IPS-15b (cell line): ENCODE data around the gene SLC51B.
"Not testable (repeated sequence)": the region's sequence is repeated elsewhere in the genome, so short reads cannot be mapped to it uniquely, and the experiment has no call there.

Experiments
- H3K27me3 ChIP-seq: one replicate; pipeline ENCODE4 v1.6.1; 2013; ENCODE audit warnings: low read length; ENCODE audit not compliant: control insufficient read depth, insufficient read depth
- H3K36me3 ChIP-seq: one replicate; pipeline ENCODE4 v1.6.1; 2013; ENCODE audit warnings: low read length; ENCODE audit not compliant: control insufficient read depth, insufficient read depth
- H3K4me1 ChIP-seq: one replicate; pipeline ENCODE4 v1.6.1; 2013; ENCODE audit warnings: mild to moderate bottlenecking, low read length; ENCODE audit not compliant: control insufficient read depth, insufficient read depth
- H3K4me3 ChIP-seq: one replicate; pipeline ENCODE4 v1.5.1; 2013; ENCODE audit warnings: low read depth, low read length
- H3K9ac ChIP-seq: one replicate; pipeline ENCODE4 v1.6.1; 2013; ENCODE audit warnings: low read depth, mild to moderate bottlenecking, low read length
- H3K9me3 ChIP-seq: one replicate; pipeline ENCODE4 v1.6.1; 2013; ENCODE audit warnings: mild to moderate bottlenecking, low read length; ENCODE audit not compliant: control insufficient read depth, insufficient read depth

SLC51B gene

GRCh38 chr15:65068403-65068788 lies 23.2 kb downstream of the SLC51B start:
- Histone ChIP-seq H3K9ac (peak overlapping the region; percentile 51), H3K4me3 (peak overlapping the region; percentile 80), H3K36me3 (peaks cover 3% of the 10 kb centered on the region), H3K9me3 (no peaks in the 10 kb centered on the region), H3K27me3 (no peaks in the 10 kb centered on the region), H3K4me1 (peaks cover 3% of the 10 kb centered on the region)

GRCh38 chr15:65069179-65069578 lies 24.0 kb downstream of the SLC51B start:
- H3K4me3 ChIP-seq, result no peak overlapping the region
- H3K9me3 ChIP-seq, result no peaks in the 10 kb centered on the region
- no peaks in the 10 kb centered on the region for H3K27me3 ChIP-seq
- H3K4me1 ChIP-seq, result peaks cover 3% of the 10 kb centered on the region
- H3K9ac ChIP-seq, result no peak overlapping the region
- H3K36me3 ChIP-seq, result peaks cover 3% of the 10 kb centered on the region

GRCh38 chr15:65069779-65070546 lies 24.8 kb downstream of the SLC51B start:
- Histone ChIP-seq H3K4me1 (peaks cover 3% of the 10 kb centered on the region), H3K9me3 (no peaks in the 10 kb centered on the region), H3K9ac (no peak overlapping the region), H3K27me3 (no peaks in the 10 kb centered on the region), H3K36me3 (peaks cover 3% of the 10 kb centered on the region), H3K4me3 (no peak overlapping the region)

- Histone ChIP-seq H3K9ac (no peak overlapping the region), H3K4me3 (no peak overlapping the region), H3K27me3 (no peaks in the 10 kb centered on the region), H3K9me3 (no peaks in the 10 kb centered on the region), H3K4me1 (no peaks in the 10 kb centered on the region), H3K36me3 (no peaks in the 10 kb centered on the region)
These were observed 26.2 kb downstream of the SLC51B start for GRCh38 chr15:65071381-65071811.

- Histone ChIP-seq H3K9me3 (no peaks in the 10 kb centered on the region), H3K9ac (no peak overlapping the region), H3K27me3 (no peaks in the 10 kb centered on the region), H3K36me3 (no peaks in the 10 kb centered on the region), H3K4me3 (no peak overlapping the region), H3K4me1 (no peaks in the 10 kb centered on the region)
These were observed 26.8 kb downstream of the SLC51B start for GRCh38 chr15:65072027-65072426.

- Histone ChIP-seq H3K4me3 (no peak overlapping the region), H3K36me3 (no peaks in the 10 kb centered on the region)
These were observed 27.4 kb downstream of the SLC51B start for GRCh38 chr15:65072617-65073016.

GRCh38 chr15:65074946-65075345 lies 29.8 kb downstream of the SLC51B start:
- not testable (repeated sequence) for H3K4me1 ChIP-seq, H3K27me3 ChIP-seq, H3K4me3 ChIP-seq, H3K9me3 ChIP-seq, H3K36me3 ChIP-seq, H3K9ac ChIP-seq

More at GRCh38 chr15:65072617-65073016, 27.4 kb downstream of the SLC51B start:
- Histone ChIP-seq H3K9ac (no peak overlapping the region), H3K27me3 (no peaks in the 10 kb centered on the region), H3K4me1 (no peaks in the 10 kb centered on the region), H3K9me3 (no peaks in the 10 kb centered on the region)

- not testable (repeated sequence) for H3K9me3 ChIP-seq, H3K9ac ChIP-seq, H3K27me3 ChIP-seq, H3K36me3 ChIP-seq, H3K4me3 ChIP-seq, H3K4me1 ChIP-seq
These were observed 30.6 kb downstream of the SLC51B start for GRCh38 chr15:65075607-65076395.

- Histone ChIP-seq H3K9ac (no peak within 1 kb of the TSS), H3K4me1 (peaks cover 2% of the 10 kb centered on the region), H3K36me3 (no peaks in the 10 kb centered on the region), H3K9me3 (no peaks in the 10 kb centered on the region), H3K27me3 (peaks cover 12% of the 10 kb centered on the region), H3K4me3 (no peak within 1 kb of the TSS)
These were observed 31.5 kb downstream of the SLC51B start, which contains the start of gene KBTBD13 for GRCh38 chr15:65076486-65077290. Gene KBTBD13 (plus strand): TSS chr15:65076746. CDS start chr15:65076816, 70 bp downstream.

- Histone ChIP-seq H3K27me3 (peaks cover 12% of the 10 kb centered on the region), H3K4me1 (peaks cover 7% of the 10 kb centered on the region), H3K9ac (no peak overlapping the region), H3K4me3 (no peak overlapping the region), H3K9me3 (no peaks in the 10 kb centered on the region), H3K36me3 (no peaks in the 10 kb centered on the region)
These were observed 32.2 kb downstream of the SLC51B start for GRCh38 chr15:65077291-65077980.

GRCh38 chr15:65077981-65078352 lies 32.8 kb downstream of the SLC51B start:
- no peaks in the 10 kb centered on the region for H3K36me3 ChIP-seq
- no peak overlapping the region for H3K9ac ChIP-seq

More at GRCh38 chr15:65077981-65078352, 32.8 kb downstream of the SLC51B start:
- Histone ChIP-seq H3K27me3 (peaks cover 12% of the 10 kb centered on the region), H3K9me3 (no peaks in the 10 kb centered on the region), H3K4me1 (peaks cover 12% of the 10 kb centered on the region), H3K4me3 (no peak overlapping the region)
